ENCODE results near the gene SLC66A1. TPM values are rescaled to one million over a fixed set of nuclear protein-coding genes. Genes with fewer than 3 reads are reported as not detected.

The SLC66A1 gene
- polyA plus RNA-seq, 2 of the 4 experiments (the other 2 are of a cell fraction), result 5.6 to 12.6 TPM

DNA sequence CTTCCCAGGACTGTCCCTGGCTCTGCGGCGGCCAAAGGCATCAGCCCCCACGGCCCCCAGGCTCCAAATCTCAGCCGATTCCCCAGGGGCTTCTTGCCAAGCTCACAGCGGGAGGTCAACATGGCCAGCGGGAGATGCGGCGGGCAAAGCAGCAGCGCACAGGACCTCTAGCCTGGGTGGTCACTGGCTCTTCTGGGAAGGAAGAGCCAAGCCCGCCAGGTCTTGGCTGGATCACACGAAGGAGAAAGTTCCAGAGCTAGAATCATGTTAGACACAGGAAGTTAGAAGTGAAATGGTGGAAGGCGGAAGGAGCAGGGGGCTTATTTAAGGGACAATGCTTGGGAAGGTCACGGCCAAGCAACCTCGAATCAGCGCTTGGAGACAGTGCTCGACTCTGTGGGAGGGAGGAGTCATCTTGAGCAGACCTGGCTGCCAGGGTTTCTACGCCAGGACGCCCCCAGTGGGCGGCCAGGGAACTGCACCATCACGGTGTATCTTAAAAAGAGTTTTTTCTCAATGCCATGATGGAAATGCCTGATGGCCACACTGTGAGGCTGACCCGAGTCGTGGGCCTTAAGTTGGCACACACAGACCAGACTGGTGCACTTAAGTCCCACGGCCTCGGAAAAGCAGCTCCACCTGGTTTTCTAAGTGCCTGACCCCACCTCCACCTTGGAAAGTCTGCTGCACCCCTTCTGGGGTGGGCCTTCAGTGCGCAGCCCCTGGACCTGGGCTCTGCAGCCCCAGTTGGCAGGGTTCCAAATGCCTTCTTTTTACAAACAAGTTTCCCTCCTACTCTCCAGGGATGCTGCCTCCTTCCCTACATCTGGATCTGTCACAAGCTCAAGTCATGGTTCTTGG lies 29.3 kb downstream of the SLC66A1 start:
- 30% methylated on average over 16 of the region's 25 CpGs for WGBS (ENCODE audit: missing lambda C conversion rate)
- CTCF ChIA-PET, result interaction anchor here (0.5 to 2.4 kb wide), 20 partner anchors 8 to 1140 kb away, joined by 3 to 7 read pairs (median 4); partner anchors contain the start of genes AKR7A2 and SLC66A1
- no peak overlapping the region for H3K4me2 ChIP-seq

More for the DNA sequence above, 29.3 kb downstream of the SLC66A1 start:
- POLR2A ChIA-PET, result no interaction called here
- Histone ChIP-seq H3K9me3 (no peaks in the 10 kb centered on the region), H3K27ac (no peak overlapping the region), H3K4me3 (no peak overlapping the region), H3K4me1 (no peaks in the 10 kb centered on the region)
- TF ChIP-seq CTCF (IDR thresholded peaks at IDR 0.05) (peak; percentile 45), HDAC2 (IDR thresholded peaks at IDR 0.05) (no peak), ELK1 (IDR thresholded peaks at IDR 0.05; ENCODE audit: low read depth, low read length) (no peak), REST (IDR thresholded peaks at IDR 0.05) (no peak), MAFK (IDR thresholded peaks at IDR 0.05; ENCODE audit: partially characterized antibody) (no peak), E2F6 (IDR thresholded peaks at IDR 0.05; ENCODE audit: borderline replicate concordance, low read depth) (no peak), ESRRA (IDR thresholded peaks at IDR 0.05; ENCODE audit: borderline replicate concordance, low read length) (no peak), POLR2A (IDR thresholded peaks at IDR 0.05; ENCODE audit: low read length) (no peak), HOXB5 (CRISPR knock-in tag; IDR thresholded peaks at IDR 0.05) (no peak), SMC3 (IDR thresholded peaks at IDR 0.05) (no peak), MYC (IDR thresholded peaks at IDR 0.05; ENCODE audit: borderline replicate concordance, low read length) (no peak), ZFP36 (IDR thresholded peaks at IDR 0.05; ENCODE audit: borderline replicate concordance, partially characterized antibody) (no peak), PBX3 (IDR thresholded peaks at IDR 0.05) (no peak), JUN (IDR thresholded peaks at IDR 0.05) (no peak), FOSB (CRISPR knock-in tag; IDR thresholded peaks at IDR 0.05) (no peak), RCOR1 (IDR thresholded peaks at IDR 0.05; ENCODE audit: low read depth, low read length) (no peak), RAD21 (conservative IDR thresholded peaks at IDR 0.05 in 1 of 2, IDR thresholded peaks at IDR 0.05 in 1 of 2) (peak; percentile 17 to 27; a peak in 1 of 5 replicates), GATA3 (IDR thresholded peaks at IDR 0.05; ENCODE audit: borderline replicate concordance) (no peak), FOXS1 (CRISPR knock-in tag; IDR thresholded peaks at IDR 0.05) (no peak), CHD2 (IDR thresholded peaks at IDR 0.05; ENCODE audit: low read length, partially characterized antibody) (no peak), PHF8 (IDR thresholded peaks at IDR 0.05; ENCODE audit: borderline replicate concordance, low read depth) (no peak), HEYL (CRISPR knock-in tag; IDR thresholded peaks at IDR 0.05) (no peak), POLR2AphosphoS2 (conservative IDR thresholded peaks at IDR 0.05; ENCODE audit: low read length) (0 out of 2 replicates have a peak, but pooled peaks have one; percentile 44), NPAS2 (CRISPR knock-in tag; IDR thresholded peaks at IDR 0.05; ENCODE audit: borderline replicate concordance) (no peak), HOXB13 (CRISPR knock-in tag; IDR thresholded peaks at IDR 0.05; ENCODE audit: low read depth) (no peak), BHLHE40 (IDR thresholded peaks at IDR 0.05; ENCODE audit: low read depth, low read length) (no peak)
- TF ChIP-seq, protein P1, sequence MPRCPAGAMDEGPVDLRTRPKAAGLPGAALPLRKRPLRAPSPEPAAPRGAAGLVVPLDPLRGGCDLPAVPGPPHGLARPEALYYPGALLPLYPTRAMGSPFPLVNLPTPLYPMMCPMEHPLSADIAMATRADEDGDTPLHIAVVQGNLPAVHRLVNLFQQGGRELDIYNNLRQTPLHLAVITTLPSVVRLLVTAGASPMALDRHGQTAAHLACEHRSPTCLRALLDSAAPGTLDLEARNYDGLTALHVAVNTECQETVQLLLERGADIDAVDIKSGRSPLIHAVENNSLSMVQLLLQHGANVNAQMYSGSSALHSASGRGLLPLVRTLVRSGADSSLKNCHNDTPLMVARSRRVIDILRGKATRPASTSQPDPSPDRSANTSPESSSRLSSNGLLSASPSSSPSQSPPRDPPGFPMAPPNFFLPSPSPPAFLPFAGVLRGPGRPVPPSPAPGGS (IDR thresholded peaks at IDR 0.05), result no peak
- FAIRE-seq (no peak), ATAC-seq (peak; percentile 51 to 77), DNase-seq (ENCODE audit: low read depth in 1 of 2, low spot score in 1 of 2) (peak; percentile 74 to 82)

Data from A549 (cell line).